OCI-LY7 (cell line): Measurements from ENCODE around the gene AK9.

Source experiments
- EZH2phosphoT487 ChIP-seq: fragments of 200-600 bp; sonication (generic); IDR thresholded peaks from 2 replicates; pipeline ENCODE4 v1.6.1; 2018; ENCODE audit warnings: low read depth, borderline replicate concordance, mild to moderate bottlenecking, mixed run types, antibody characterized with exemption, low read length, moderate library complexity, mixed read lengths
- TF ChIP-seq, protein P1 (sequence below): fragments of 200-600 bp; sonication (generic); conservative IDR thresholded peaks from 2 replicates; pipeline ENCODE4 v1.5.1; 2014; ENCODE audit warnings: mild to moderate bottlenecking, antibody characterized with exemption, low read length, moderate library complexity, mixed read lengths

DNA sequence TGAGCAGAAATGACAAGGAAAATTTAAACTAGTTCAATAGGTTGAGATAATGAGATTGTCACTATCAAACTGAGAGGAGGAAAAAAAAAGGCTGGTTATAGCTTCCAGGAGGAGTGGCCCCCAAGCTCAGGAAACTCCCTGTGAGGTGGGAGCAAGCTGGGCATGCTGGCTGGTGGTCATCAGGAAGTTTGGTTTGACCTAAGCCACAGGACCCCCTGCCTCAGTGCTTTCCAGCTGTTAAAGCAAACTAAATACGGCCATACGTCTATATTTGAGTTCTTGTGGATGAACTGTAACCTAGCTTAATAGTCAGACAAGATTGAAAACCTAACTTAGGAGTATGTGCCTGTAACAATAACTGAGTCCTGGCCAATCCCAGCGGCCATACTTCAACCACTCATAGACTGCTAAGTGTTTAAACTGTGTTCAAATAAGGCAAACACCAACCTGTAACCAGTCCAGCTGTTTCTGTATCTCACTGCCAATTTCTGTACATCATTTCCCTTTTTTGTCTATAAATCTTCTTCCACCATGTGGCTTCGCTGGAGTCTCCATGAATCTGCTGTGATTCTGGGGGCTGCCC, 183.4 kb downstream of the AK9 start:
- TF ChIP-seq, protein P1, sequence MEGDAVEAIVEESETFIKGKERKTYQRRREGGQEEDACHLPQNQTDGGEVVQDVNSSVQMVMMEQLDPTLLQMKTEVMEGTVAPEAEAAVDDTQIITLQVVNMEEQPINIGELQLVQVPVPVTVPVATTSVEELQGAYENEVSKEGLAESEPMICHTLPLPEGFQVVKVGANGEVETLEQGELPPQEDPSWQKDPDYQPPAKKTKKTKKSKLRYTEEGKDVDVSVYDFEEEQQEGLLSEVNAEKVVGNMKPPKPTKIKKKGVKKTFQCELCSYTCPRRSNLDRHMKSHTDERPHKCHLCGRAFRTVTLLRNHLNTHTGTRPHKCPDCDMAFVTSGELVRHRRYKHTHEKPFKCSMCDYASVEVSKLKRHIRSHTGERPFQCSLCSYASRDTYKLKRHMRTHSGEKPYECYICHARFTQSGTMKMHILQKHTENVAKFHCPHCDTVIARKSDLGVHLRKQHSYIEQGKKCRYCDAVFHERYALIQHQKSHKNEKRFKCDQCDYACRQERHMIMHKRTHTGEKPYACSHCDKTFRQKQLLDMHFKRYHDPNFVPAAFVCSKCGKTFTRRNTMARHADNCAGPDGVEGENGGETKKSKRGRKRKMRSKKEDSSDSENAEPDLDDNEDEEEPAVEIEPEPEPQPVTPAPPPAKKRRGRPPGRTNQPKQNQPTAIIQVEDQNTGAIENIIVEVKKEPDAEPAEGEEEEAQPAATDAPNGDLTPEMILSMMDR, result no peak
- TF ChIP-seq EZH2phosphoT487, result no peak
